HCT116 (cell line): ENCODE results near the gene GABRQ.

Source experiments
- CEBPB ChIP-seq: IDR thresholded peaks from 2 replicates; pipeline ENCODE4 v1.6.1; 2012; ENCODE audit warnings: low read depth
- EGR1 ChIP-seq: IDR thresholded peaks from 2 replicates; pipeline ENCODE4 v1.6.1; 2012; ENCODE audit warnings: low read depth
- EZH2 ChIP-seq: fragments of 200-600 bp; sonication (generic); IDR thresholded peaks from 2 replicates; pipeline ENCODE4 v1.6.1; 2017; ENCODE audit warnings: antibody characterized with exemption, mixed run types
- JUND ChIP-seq: IDR thresholded peaks from 2 replicates; pipeline ENCODE4 v1.6.1; 2012
- POLR2A ChIP-seq: IDR thresholded peaks from 2 replicates; pipeline ENCODE4 v1.7.0; 2011; ENCODE audit warnings: borderline replicate concordance; ENCODE audit not compliant: insufficient read depth, insufficient read length; ENCODE audit errors: extremely low read depth
- POLR2AphosphoS5 ChIP-seq: IDR thresholded peaks from 2 replicates; pipeline ENCODE4 v1.6.1; 2011; ENCODE audit warnings: mild to moderate bottlenecking, low read depth, low read length, moderate library complexity
- SP1 ChIP-seq: IDR thresholded peaks from 2 replicates; pipeline ENCODE4 v1.6.1; 2012; ENCODE audit warnings: low read depth
- TCF7L2 ChIP-seq: IDR thresholded peaks from 2 replicates; pipeline ENCODE4 v1.7.0; 2011; ENCODE audit warnings: borderline replicate concordance, inconsistent platforms; ENCODE audit not compliant: insufficient read depth, insufficient read length; ENCODE audit errors: extremely low read depth
- YY1 ChIP-seq: IDR thresholded peaks from 2 replicates; pipeline ENCODE4 v1.6.1; 2011; ENCODE audit warnings: low read length, low read depth, moderate library complexity, mild to moderate bottlenecking; ENCODE audit not compliant: insufficient replicate concordance; ENCODE audit errors: extremely low read depth
- ZNF274 ChIP-seq: fragments of 200-500 bp; sonication (Bioruptor generic); IDR thresholded peaks from 2 replicates; pipeline ENCODE4 v1.6.1; 2014; ENCODE audit warnings: mild to moderate bottlenecking, low read depth, low read length, inconsistent platforms
- TF ChIP-seq, protein P1 (sequence below), 3 experiments: fragments of 200-600 bp in 1 of 3; sonication (generic) in 1 of 3; IDR thresholded peaks in 2 of 3; conservative IDR thresholded peaks in 1 of 3; 2 replicates each; pipeline ENCODE4 v1.5.1; 2012 to 2017; ENCODE audit warnings: low read depth in 2 of 3, low read length in 2 of 3, antibody characterized with exemption in 1 of 3, borderline replicate concordance in 1 of 3, control low read depth in 1 of 3, mild to moderate bottlenecking in 1 of 3, mixed read lengths in 1 of 3, mixed run types in 1 of 3, moderate library complexity in 1 of 3; ENCODE audit not compliant: insufficient read depth in 1 of 3

DNA sequence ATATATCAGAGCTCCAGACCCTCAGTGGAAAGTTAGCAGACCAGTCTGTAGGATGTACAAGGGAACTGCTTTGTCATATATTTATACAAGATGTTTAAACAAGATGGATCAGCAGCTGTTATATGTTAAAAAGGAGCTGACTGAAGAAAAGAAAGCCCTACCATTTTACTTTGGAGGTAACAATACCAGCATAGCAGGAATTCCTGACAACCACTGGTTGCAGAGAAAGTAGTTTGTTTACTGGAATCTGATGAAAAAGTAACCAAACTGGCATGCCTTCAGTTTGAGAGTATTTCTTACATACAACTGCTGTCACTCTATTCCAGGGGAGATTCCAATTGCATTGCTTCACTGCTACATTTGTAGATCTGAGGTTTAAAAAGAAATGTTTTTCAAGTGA, 49.5 kb upstream of the GABRQ start:
- TF ChIP-seq, protein P1, sequence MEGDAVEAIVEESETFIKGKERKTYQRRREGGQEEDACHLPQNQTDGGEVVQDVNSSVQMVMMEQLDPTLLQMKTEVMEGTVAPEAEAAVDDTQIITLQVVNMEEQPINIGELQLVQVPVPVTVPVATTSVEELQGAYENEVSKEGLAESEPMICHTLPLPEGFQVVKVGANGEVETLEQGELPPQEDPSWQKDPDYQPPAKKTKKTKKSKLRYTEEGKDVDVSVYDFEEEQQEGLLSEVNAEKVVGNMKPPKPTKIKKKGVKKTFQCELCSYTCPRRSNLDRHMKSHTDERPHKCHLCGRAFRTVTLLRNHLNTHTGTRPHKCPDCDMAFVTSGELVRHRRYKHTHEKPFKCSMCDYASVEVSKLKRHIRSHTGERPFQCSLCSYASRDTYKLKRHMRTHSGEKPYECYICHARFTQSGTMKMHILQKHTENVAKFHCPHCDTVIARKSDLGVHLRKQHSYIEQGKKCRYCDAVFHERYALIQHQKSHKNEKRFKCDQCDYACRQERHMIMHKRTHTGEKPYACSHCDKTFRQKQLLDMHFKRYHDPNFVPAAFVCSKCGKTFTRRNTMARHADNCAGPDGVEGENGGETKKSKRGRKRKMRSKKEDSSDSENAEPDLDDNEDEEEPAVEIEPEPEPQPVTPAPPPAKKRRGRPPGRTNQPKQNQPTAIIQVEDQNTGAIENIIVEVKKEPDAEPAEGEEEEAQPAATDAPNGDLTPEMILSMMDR (IDR thresholded peaks at IDR 0.05 in 2 of 3, conservative IDR thresholded peaks at IDR 0.05 in 1 of 3; ENCODE audit: borderline replicate concordance in 1 of 3, insufficient read depth in 1 of 3, low read depth in 2 of 3, low read length in 2 of 3), result no peak
- TF ChIP-seq SP1 (no peak), POLR2AphosphoS5 (no peak), EZH2 (no peak), YY1 (no peak), CEBPB (no peak), EGR1 (no peak), ZNF274 (no peak), TCF7L2 (no peak), JUND (no peak), POLR2A (no peak)
